HG03139 (cell line): Measurements from ENCODE around the gene AANAT.

ENCODE experiments used
- ATAC-seq: cut with Tn5 transposase; IDR thresholded peaks from one replicate; pipeline ENCODE4 v1.9.1; 2021; ENCODE audit not compliant: unreplicated experiment

Gene AANAT

GRCh38 chr17:76467366-76467765 lies at the start of gene AANAT:
AANAT (plus strand) TSS chr17:76467603; CDS start chr17:76468747, 1,144 bp downstream.
- no peak for ATAC-seq

DNA sequence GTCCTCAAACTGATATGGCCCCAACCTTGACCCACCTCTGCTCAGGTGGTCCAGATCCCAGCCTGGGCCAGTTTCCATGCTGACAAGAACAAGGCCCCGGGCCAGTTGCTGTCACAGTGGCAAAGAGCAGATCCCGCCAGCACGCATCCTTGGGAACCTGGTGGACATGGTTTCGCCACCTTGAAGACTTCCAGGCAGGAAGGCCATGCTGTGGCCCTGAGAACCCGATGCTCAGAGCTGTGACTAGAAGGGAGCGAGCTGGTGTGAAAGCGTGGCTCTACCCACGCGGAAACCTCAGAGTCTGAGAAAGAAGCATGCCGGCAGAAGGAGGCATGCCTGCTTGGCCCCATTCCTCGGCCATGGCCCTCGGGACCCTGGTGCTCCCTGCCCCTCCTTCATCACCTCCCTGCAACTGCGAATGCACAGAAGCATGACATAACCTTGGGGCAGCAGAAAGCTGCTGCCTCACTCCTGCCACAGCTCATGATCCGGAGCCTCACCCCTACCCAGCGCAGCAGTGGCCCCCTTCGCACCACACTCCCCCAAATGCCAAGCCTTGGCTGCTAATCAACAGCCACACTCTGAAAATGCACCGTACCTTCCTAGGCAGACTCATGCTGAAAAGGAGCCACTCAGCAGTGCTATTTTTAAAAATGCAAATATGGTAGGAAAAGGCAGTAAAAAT lies 47.7 kb upstream of the AANAT start:
- ATAC-seq, result no peak

- no peak for ATAC-seq
Observed at GRCh38 chr17:76420356-76421043, 46.9 kb upstream of the AANAT start.

GRCh38 chr17:76421044-76421407 lies 46.4 kb upstream of the AANAT start:
- no peak for ATAC-seq

- ATAC-seq, result no peak
Observed at GRCh38 chr17:76422406-76422805, 45.0 kb upstream of the AANAT start.

GRCh38 chr17:76422860-76423259 lies 44.5 kb upstream of the AANAT start:
- no peak for ATAC-seq

- no peak for ATAC-seq
Observed at GRCh38 chr17:76426853-76427252, 40.5 kb upstream of the AANAT start.

GRCh38 chr17:76427501-76428231 lies 39.7 kb upstream of the AANAT start:
- no peak for ATAC-seq

DNA sequence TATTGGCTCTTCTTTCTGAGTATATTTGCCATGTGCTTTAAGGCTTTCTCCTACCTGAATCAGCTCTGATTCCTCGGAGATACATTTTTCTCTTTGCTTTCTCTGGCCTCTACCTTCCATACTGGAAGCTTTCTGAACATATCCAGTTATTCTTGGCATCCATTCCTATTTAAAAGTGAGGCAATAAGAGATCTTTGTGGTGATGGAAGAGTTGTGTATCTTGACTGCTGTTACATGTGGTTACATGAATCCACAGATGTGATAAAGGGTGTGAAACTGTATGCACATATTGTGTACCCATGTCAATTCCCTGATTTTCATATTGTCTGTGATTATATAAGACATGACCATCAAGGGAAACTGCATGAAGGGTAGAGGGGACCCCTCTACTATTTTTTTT lies 38.9 kb upstream of the AANAT start:
- ATAC-seq, result no peak

- no peak for ATAC-seq
Observed at GRCh38 chr17:76431509-76431908, 35.9 kb upstream of the AANAT start.

DNA sequence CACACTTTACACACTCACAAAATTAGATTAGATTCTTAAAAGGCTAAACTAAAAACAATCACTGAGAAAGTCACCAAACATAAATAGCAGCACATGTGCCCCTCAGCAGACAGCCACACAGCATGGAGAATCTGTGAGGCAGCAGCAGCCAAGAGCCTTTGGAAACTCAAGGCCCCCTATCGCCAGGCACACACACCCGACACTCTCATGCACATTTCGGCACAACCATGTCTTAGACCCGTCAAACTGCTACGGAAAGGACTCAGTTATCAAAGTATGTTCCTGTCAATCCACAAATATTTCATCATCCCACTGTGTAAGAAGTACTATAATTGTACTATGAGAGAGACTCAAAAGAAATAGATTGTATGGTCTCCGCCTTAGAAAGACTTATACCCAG lies 35.4 kb upstream of the AANAT start:
- no peak for ATAC-seq

- ATAC-seq, result no peak
Observed at GRCh38 chr17:76432712-76433336, 34.6 kb upstream of the AANAT start.

- no peak for ATAC-seq
Observed at GRCh38 chr17:76433693-76434092, 33.7 kb upstream of the AANAT start.

- ATAC-seq, result no peak
Observed at GRCh38 chr17:76434870-76435269, 32.5 kb upstream of the AANAT start.

DNA sequence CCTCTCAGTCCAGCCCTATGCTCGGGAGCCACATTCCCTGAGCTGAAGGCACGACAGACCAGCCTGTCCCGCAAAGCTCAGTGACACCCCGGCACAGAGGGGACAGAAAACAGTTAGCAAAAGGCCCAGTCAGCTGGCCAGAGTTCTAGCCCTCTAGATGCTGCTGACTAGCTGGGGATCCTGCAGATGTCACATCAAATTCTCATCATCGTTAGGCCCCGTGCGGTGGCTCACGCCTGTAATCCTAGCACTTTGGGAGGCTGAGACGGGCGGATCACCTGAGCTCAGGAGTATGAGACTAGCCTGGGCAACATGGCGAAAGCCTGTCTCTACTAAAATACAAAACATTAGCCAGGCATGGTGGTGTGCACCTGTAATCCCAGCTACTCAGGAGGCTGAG lies 31.7 kb upstream of the AANAT start:
- ATAC-seq, result no peak

- no peak for ATAC-seq
Observed at GRCh38 chr17:76437467-76438402, 29.7 kb upstream of the AANAT start.

DNA sequence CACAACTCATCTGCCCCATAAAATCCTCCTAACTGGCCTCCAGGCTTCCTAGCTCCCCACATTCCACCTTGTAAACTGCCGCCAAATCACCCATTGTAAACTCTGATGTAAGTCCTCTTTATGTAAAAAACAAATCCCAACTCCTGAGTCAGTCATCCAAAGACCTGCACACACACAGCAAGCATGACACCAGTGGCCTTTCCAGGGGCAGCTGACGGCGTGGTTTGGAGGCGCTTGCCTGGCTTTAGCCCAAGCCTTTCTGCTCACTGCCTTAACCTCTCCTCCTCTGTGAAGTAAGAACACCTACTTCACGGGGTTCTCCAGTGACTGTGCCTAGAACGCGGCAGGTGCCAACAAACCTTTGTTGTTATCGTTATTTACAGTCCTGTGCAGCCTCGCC lies 28.5 kb upstream of the AANAT start:
- no peak for ATAC-seq

DNA sequence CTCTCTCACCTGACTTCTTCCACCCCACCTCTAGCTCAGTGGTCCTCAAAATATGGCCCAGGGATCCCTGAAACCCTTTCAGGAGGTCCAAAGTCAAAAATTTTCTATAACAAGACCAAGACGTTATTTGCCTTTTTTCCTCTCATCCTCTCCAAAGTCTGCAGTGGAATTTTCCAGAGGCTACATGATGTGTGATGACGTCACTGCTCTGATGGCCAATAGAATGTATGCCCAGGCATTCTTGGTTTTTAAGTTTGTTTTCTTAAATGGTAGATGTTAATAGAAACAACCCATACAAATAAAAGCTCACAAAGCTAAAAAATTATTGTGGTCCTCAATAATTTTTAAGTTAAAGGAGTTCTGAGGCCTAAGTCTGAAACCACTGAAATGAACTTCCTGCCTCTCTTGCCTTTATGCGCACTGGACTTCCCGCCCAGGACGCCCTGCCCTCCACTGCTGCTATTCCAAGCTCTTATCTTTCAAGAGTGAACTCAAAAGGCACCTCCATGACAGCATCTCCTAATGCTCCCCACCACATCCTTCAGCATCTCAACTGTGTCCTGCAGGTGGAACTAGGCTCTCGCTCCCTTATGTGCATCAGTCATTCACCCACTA lies 28.0 kb upstream of the AANAT start:
- no peak for ATAC-seq

DNA sequence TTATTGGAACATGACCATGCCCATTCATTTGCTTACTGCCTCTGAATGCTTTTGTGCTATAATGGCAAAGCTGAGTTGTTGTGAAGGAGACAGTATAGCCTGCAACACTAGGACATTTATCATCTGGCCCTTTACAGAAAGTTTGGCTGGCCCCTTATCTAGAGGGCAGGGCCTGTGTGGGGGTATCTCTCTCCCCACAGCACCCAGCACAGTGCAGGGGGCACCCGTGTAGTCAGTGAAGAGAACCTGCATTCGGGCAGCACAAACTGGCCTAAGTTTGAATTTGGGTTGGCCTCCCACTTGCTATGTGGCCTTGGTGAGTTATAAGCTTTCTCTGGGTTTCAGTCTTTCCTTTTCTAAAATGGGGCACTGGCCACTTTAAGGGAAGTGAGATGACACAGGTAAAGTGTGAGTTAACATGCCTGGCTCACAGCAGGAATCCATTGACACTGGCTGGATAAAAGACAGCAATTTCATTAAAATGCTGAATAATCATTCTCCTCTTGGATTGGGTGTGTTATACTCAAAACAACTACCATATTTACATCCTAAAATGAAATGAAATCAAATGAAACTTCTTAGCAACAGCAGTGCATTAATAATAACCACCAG lies 26.5 kb upstream of the AANAT start:
- no peak for ATAC-seq
